ENCODE measurements around the gene TAOK1.

Gene TAOK1

DNA sequence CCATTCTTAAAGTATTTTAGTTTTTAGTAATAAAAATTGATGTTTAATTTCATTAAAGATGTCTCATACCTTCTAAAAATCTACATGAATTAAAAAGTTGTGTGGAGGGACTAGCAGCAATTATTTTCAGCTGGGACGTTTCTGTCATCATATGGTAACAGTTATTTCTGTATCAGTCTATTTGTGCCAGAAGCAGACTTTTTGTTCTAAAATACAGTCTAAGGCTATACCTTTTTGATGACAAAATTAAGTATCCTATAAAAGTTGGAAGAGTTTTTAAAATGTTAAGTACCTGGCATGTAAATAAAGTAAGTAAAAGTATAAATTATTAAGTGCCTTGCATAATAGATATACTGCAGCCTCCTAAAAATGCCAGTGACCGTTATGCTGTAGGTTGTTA lies 5.9 kb downstream of the TAOK1 start:
- H3K4me1 ChIP-seq: no peaks in the 10 kb centered on the region
- TF ChIP-seq, protein P1, sequence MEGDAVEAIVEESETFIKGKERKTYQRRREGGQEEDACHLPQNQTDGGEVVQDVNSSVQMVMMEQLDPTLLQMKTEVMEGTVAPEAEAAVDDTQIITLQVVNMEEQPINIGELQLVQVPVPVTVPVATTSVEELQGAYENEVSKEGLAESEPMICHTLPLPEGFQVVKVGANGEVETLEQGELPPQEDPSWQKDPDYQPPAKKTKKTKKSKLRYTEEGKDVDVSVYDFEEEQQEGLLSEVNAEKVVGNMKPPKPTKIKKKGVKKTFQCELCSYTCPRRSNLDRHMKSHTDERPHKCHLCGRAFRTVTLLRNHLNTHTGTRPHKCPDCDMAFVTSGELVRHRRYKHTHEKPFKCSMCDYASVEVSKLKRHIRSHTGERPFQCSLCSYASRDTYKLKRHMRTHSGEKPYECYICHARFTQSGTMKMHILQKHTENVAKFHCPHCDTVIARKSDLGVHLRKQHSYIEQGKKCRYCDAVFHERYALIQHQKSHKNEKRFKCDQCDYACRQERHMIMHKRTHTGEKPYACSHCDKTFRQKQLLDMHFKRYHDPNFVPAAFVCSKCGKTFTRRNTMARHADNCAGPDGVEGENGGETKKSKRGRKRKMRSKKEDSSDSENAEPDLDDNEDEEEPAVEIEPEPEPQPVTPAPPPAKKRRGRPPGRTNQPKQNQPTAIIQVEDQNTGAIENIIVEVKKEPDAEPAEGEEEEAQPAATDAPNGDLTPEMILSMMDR (IDR thresholded peaks at IDR 0.05; ENCODE audit: low read depth, low read length): no peak

DNA sequence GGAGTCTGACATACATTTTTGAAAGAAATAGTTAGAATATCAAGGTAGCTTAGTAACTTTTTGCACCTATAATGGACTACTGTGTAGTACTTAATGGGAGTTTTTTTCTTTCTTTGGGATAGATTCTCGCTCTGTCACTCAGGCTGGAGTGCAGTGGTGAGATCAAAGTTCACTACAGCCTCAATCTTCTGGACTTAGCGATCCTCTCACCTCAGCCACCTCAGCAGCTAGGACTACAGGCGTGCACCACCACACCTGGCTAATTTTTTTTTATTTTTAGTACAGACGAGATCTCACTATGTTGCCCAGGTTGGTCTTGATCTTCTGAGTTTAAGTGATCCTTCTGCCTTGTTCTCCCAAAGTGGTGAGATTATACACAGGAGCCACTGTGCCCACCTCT lies 9.5 kb downstream of the TAOK1 start:
- H3K36me3 ChIP-seq: no peaks in the 10 kb centered on the region
- TF ChIP-seq, protein P1 (IDR thresholded peaks at IDR 0.05; ENCODE audit: low read depth, low read length): no peak
- no peaks in the 10 kb centered on the region for H3K27me3 ChIP-seq

More for the DNA sequence above, 5.9 kb downstream of the TAOK1 start:
- Histone ChIP-seq H3K27me3 (no peaks in the 10 kb centered on the region), H3K4me3 (ENCODE audit: low read depth, low read length) (no peak overlapping the region), H3K9me3 (no peaks in the 10 kb centered on the region), H3K36me3 (no peaks in the 10 kb centered on the region)
- no peak for DNase-seq

DNA sequence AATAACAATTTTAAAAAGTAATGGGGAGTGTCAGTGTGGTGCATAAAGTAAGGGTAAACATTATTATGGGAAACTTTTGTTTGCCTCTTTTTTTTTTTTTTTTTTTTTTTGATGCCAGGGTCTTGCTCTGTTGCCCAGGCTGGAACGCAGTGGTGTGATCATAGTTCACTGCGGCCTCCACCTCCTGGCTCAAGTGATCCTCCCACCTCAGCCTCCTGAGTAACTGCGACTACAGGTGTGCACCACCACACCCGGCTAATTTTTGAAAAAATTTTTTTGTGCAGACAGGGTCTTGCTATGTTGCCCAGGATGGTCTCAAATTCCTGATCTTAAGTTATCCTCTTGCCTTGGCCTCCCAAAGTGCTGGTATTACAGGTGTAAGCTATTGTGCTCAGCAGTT lies 10.7 kb downstream of the TAOK1 start:
- no peaks in the 10 kb centered on the region for H3K36me3 ChIP-seq
- no peaks in the 10 kb centered on the region for H3K27me3 ChIP-seq
- DNase-seq: no peak
- H3K9me3 ChIP-seq: no peaks in the 10 kb centered on the region
- H3K4me3 ChIP-seq (ENCODE audit: low read depth, low read length): no peak overlapping the region
- H3K4me1 ChIP-seq: no peaks in the 10 kb centered on the region
- TF ChIP-seq, protein P1 (IDR thresholded peaks at IDR 0.05; ENCODE audit: low read depth, low read length): no peak

More for the DNA sequence above, 9.5 kb downstream of the TAOK1 start:
- DNase-seq: no peak
- Histone ChIP-seq H3K4me1 (no peaks in the 10 kb centered on the region), H3K9me3 (no peaks in the 10 kb centered on the region), H3K4me3 (ENCODE audit: low read depth, low read length) (no peak overlapping the region)

DNA sequence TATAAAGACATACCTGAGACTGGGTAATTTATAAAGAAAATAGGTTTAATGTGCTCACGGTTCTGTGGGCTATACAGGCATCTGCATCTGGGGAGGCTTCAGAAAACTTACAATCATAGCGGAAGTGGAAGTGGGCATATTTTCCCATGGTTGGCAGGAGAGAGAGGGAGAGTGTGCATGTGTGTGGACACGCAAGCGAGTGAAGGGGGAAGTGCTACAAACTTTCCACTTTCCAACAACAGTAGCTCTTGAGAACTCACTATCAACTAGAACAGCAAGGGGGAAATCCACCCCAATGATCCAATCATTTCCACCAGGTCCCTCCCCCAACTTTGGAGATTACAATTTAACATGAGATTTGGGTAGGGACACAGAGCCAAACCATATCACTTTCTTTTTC lies 11.1 kb downstream of the TAOK1 start:
- no peaks in the 10 kb centered on the region for H3K27me3 ChIP-seq
- H3K9me3 ChIP-seq: no peaks in the 10 kb centered on the region
- no peaks in the 10 kb centered on the region for H3K4me1 ChIP-seq
- TF ChIP-seq, protein P1 (IDR thresholded peaks at IDR 0.05; ENCODE audit: low read depth, low read length): no peak
- H3K36me3 ChIP-seq: no peaks in the 10 kb centered on the region
- no peak overlapping the region for H3K4me3 ChIP-seq (ENCODE audit: low read depth, low read length)
- DNase-seq: no peak

DNA sequence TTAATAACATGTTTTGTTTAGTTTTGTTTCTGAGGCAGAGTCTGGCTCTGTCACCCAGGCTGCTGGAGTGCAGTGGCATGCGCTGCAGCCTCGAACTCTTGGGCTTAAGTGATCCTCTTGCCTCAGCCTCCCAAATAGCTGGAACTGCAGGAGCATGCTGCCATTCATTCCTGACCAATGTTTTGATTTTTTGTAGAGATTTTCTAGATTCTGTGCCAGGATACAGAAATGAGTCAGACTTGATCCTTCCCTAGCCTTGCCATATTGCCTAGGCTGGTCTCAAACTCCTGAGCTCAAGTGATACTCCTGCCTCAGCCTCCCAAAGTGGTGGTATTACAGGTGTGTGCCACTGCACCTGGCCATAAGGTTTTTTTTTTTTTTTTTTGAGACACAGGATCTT lies 17.7 kb downstream of the TAOK1 start:
- DNase-seq: no peak
- TF ChIP-seq, protein P1 (IDR thresholded peaks at IDR 0.05; ENCODE audit: low read depth, low read length): no peak

DNA sequence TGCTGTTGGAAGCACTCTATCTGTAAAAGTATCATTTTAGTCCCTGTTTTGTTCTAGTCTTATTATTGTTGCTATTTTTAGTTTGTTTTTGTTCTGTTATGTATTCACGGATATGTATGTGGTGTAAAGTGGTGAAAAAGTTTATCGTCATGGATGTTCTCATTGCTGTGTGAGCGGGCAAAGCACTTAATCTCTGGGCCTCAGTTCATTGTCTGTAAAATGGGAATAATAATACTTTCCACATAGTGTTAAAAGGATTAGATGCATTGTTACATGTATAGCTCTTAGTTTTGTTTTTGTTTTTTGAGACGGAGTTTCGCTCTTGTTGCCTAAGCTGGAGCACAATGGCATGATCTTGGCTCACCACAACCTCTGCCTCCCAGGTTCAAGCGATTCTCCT lies 19.8 kb downstream of the TAOK1 start:
- H3K4me1 ChIP-seq: no peaks in the 10 kb centered on the region
- DNase-seq: no peak
- TF ChIP-seq, protein P1 (IDR thresholded peaks at IDR 0.05; ENCODE audit: low read depth, low read length): no peak
- no peaks in the 10 kb centered on the region for H3K27me3 ChIP-seq
- H3K9me3 ChIP-seq: no peaks in the 10 kb centered on the region
- no peak overlapping the region for H3K4me3 ChIP-seq (ENCODE audit: low read depth, low read length)
- H3K36me3 ChIP-seq: no peaks in the 10 kb centered on the region

More for the DNA sequence above, 17.7 kb downstream of the TAOK1 start:
- Histone ChIP-seq H3K4me1 (no peaks in the 10 kb centered on the region), H3K27me3 (no peaks in the 10 kb centered on the region), H3K36me3 (no peaks in the 10 kb centered on the region), H3K4me3 (ENCODE audit: low read depth, low read length) (no peak overlapping the region), H3K9me3 (no peaks in the 10 kb centered on the region)

Measured in BE2C (cell line).